GM10248 (cell line): ENCODE data around the gene OSTF1.

Experiments
- CTCF ChIA-PET: fragments of 300-600 bp; sonication (Branson Sonifier 250); formaldehyde crosslinking; extraction: SDS; loops from one replicate; lab custom pipeline; 2021; ENCODE audit warnings: antibody characterized with exemption; lab: Yijun Ruan, JAX
- POLR2A ChIA-PET: fragments of 350-650 bp; sonication (Branson Sonifier 250); formaldehyde crosslinking; extraction: SDS; loops from one replicate; lab custom pipeline; 2020; ENCODE audit warnings: antibody characterized with exemption; lab: Yijun Ruan, JAX
- DNase-seq: peaks from one replicate; pipeline ENCODE4 v3.0.0; 2012; ENCODE audit errors: extremely low spot score
- CTCF ChIP-seq: IDR thresholded peaks from 2 replicates; pipeline ENCODE4 v1.5.1; 2012; ENCODE audit warnings: mild to moderate bottlenecking, low read depth; ENCODE audit errors: extremely low read depth, missing control alignments, control extremely low read depth

Gene OSTF1

DNA sequence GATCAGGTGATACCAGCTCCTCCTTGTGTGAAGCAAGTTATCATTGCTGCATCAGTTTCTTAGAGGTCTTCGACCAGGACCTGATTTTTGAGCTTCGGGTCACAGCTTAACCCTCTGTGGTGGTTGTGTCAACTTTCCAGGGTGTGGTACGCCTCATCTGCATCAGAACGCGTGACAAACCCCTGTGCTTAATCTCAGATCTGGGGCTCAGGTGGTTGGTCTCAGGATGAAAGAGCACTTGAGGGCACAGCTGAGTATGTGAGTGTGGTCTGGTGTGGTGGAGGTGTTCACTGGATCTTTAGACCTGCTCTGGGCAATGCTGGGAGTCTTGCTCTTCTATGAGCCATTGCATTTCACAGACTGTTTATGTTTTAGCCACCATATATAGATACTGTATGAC is 64.1 kb downstream of the OSTF1 start:
- DNase-seq: no peak
- no peak for TF ChIP-seq CTCF
- ChIA-PET CTCF (interaction anchor here (0.9 to 1.5 kb wide), 2 partner anchors 12 to 33 kb away, joined by 3 to 6 read pairs; no protein-coding TSS in a partner anchor), POLR2A (no interaction called here)

DNA sequence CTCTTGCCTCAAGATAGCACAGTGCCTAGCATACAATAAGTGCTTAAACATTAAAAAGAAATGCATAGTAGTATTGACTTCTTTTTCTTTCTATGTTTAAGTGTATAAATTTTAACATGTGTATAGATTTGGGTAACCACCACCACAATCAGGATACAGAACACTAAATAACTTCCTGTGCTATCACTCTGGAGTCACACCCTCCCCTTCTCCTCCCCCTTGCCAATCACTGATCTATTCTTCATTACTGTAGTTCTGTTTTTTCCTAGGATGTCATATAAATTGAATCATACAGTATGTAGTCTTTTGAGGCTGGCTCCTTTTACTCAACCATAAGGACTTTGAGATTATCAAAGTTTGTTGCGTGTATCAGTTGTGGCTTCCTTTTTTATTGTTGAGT is 68.5 kb downstream of the OSTF1 start:
- DNase-seq: no peak
- ChIA-PET CTCF (interaction anchor here (1.1 kb wide), 2 partner anchors 8 to 11 kb away, joined by 3 to 4 read pairs; no protein-coding TSS in a partner anchor), POLR2A (no interaction called here)
- no peak for TF ChIP-seq CTCF

- DNase-seq: no peak
- ChIA-PET POLR2A (no interaction called here), CTCF (interaction anchor here (1.0 kb wide), 1 partner anchor 24 kb away, joined by 5 read pairs; no protein-coding TSS in a partner anchor)
- TF ChIP-seq CTCF: no peak
Observed at GRCh38 chr9:75161116-75161857, 73.0 kb downstream of the OSTF1 start.

DNA sequence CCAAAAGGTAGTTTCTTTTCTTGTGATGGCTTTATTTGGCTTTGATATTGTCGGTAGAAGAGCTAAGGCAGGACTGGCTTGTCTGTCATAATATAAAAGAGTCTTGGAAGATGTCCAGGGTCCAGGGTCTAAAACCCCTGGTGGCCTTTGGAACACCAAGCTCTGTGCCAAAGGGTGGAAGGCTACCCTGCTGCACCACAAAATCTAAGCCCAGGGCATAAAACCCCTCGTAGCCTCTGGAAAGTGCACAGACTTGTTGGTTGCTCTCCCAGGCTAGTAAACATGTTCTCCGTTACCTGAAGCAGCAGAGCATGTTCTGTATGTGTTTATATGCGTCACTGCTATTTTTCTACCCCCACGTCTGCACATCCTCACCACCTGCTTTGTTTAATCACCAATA is 75.5 kb downstream of the OSTF1 start:
- ChIA-PET CTCF (interaction anchor here (1.5 to 1.8 kb wide), 2 partner anchors 13 to 22 kb away, joined by 4 to 6 read pairs; no protein-coding TSS in a partner anchor), POLR2A (no interaction called here)
- DNase-seq: no peak
- no peak for TF ChIP-seq CTCF

DNA sequence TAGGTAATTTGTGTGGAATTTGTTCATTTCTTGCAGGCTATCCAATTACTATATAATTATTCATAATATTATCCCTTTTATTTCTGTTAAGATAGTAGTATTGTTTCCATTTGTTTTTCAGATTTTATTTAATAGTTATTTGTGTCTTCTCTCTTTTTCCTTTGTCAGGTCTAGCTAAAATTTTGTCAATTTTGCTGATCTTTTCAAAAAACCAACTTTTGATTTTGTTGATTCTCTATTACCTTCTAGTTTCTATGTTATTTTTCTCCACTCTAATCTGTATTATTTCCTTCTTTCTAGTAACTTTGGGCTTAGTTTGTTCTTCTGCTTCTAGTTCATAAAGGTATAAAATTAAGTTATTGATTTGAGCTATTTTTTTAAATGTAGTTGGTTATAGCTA is 76.3 kb downstream of the OSTF1 start:
- POLR2A ChIA-PET: no interaction called here
- CTCF ChIA-PET: interaction anchor here (1.0 to 1.8 kb wide), 3 partner anchors 8 to 14 kb away, joined by 4 read pairs; no protein-coding TSS in a partner anchor
- TF ChIP-seq CTCF: no peak
- no peak for DNase-seq

- ChIA-PET CTCF (no interaction called here), POLR2A (no interaction called here)
- no peak for TF ChIP-seq CTCF
- DNase-seq: no peak
Observed at GRCh38 chr9:75167281-75167680, 79.0 kb downstream of the OSTF1 start.
